ENCODE results near the gene PSMD12. TPM values are rescaled to one million over a fixed set of nuclear protein-coding genes. Genes with fewer than 3 reads are reported as not detected.

PSMD12 gene
- polyA plus RNA-seq, 1 of the 3 experiments (the other 2 are of a cell fraction), result 31.4 TPM

GRCh38 chr17:67399676-67400075 is 33.3 kb upstream of the PSMD12 start:
- DNase-seq, result no peak
- Histone ChIP-seq H2AFZ (ENCODE audit: low read depth) (no peak overlapping the region), H3K4me1 (ENCODE audit: control insufficient read depth in 1 of 2, insufficient read depth in 2 of 2, low read depth in 1 of 2, low read length in 1 of 2) (peaks cover 6% of the 10 kb centered on the region in 2 experiments; a peak in 2 of 4 replicates), H3K4me2 (no peak overlapping the region), H3K36me3 (replicated peaks in 1 of 2; ENCODE audit: control insufficient read depth in 1 of 2, insufficient read depth in 2 of 2, low read length in 1 of 2) (no peaks in the 10 kb centered on the region), H3K4me3 (ENCODE audit: low read depth in 2 of 2, low read length in 1 of 2) (no peak overlapping the region), H3K9me2 (no peaks in the 10 kb centered on the region), H3K27me3 (ENCODE audit: insufficient read depth) (no peaks in the 10 kb centered on the region), H3K9ac (no peak overlapping the region), H3K79me2 (ENCODE audit: insufficient read depth) (peaks cover 52% of the 10 kb centered on the region), H3F3A (replicated peaks; ENCODE audit: insufficient read depth) (peaks cover 7% of the 10 kb centered on the region), H3K27ac (ENCODE audit: low read depth in 2 of 2, low read length in 1 of 2) (no peak overlapping the region; a peak in 1 of 4 replicates), H3K9me3 (no peaks in the 10 kb centered on the region), H4K20me1 (ENCODE audit: insufficient read depth) (no peaks in the 10 kb centered on the region)
- TF ChIP-seq EP300 (IDR thresholded peaks at IDR 0.05; ENCODE audit: borderline replicate concordance in 1 of 2, low read depth in 1 of 2, low read length in 1 of 2) (no peak), CTCF (IDR thresholded peaks at IDR 0.05) (no peak)
- WGBS (ENCODE audit: low lambda C conversion rate), result 93% methylated on average over 3 of the region's 3 CpGs
- CTCF ChIA-PET, result interaction anchor here (1.2 kb wide), 1 partner anchor 13 kb away, joined by 6 read pairs; no protein-coding TSS in a partner anchor
- POLR2A ChIA-PET, result no interaction called here

- Histone ChIP-seq H3K27ac (ENCODE audit: low read depth in 2 of 2, low read length in 1 of 2) (no peak overlapping the region), H3F3A (replicated peaks; ENCODE audit: insufficient read depth) (peaks cover 21% of the 10 kb centered on the region), H3K36me3 (replicated peaks in 1 of 2; ENCODE audit: control insufficient read depth in 1 of 2, insufficient read depth in 2 of 2, low read length in 1 of 2) (no peaks in the 10 kb centered on the region), H3K4me1 (ENCODE audit: control insufficient read depth in 1 of 2, insufficient read depth in 2 of 2, low read depth in 1 of 2, low read length in 1 of 2) (peaks cover 5 to 6% of the 10 kb centered on the region in 2 experiments; a peak in 2 of 4 replicates), H3K9ac (no peak overlapping the region), H4K20me1 (ENCODE audit: insufficient read depth) (no peaks in the 10 kb centered on the region), H3K79me2 (ENCODE audit: insufficient read depth) (peaks cover 42% of the 10 kb centered on the region), H2AFZ (ENCODE audit: low read depth) (no peak overlapping the region), H3K27me3 (ENCODE audit: insufficient read depth) (no peaks in the 10 kb centered on the region), H3K4me3 (ENCODE audit: low read depth in 2 of 2, low read length in 1 of 2) (no peak overlapping the region), H3K4me2 (no peak overlapping the region), H3K9me2 (no peaks in the 10 kb centered on the region), H3K9me3 (no peaks in the 10 kb centered on the region)
- ChIA-PET POLR2A (no interaction called here), CTCF (interaction anchor here (1.0 to 1.5 kb wide), 5 partner anchors 15 to 212 kb away, joined by 3 to 5 read pairs (median 3); no protein-coding TSS in a partner anchor)
- no peak for DNase-seq
- 96% methylated on average over 9 of the region's 9 CpGs for WGBS (ENCODE audit: low lambda C conversion rate)
- TF ChIP-seq JUND (IDR thresholded peaks at IDR 0.05) (no peak), MXI1 (IDR thresholded peaks at IDR 0.05; ENCODE audit: low read depth, low read length) (no peak), RFX5 (IDR thresholded peaks at IDR 0.05; ENCODE audit: low read length) (no peak), MEF2A (IDR thresholded peaks at IDR 0.05; ENCODE audit: borderline replicate concordance, low read depth) (no peak), FOSL2 (IDR thresholded peaks at IDR 0.05; ENCODE audit: borderline replicate concordance, low read depth) (no peak), CTCF (IDR thresholded peaks at IDR 0.05) (no peak), SIN3A (IDR thresholded peaks at IDR 0.05; ENCODE audit: borderline replicate concordance, low read depth, low read length) (no peak), USF1 (IDR thresholded peaks at IDR 0.05; ENCODE audit: borderline replicate concordance, low read depth) (no peak), EZH2phosphoT487 (IDR thresholded peaks at IDR 0.05; ENCODE audit: borderline replicate concordance, low read depth) (no peak), ELF1 (IDR thresholded peaks at IDR 0.05) (no peak), TCF12 (IDR thresholded peaks at IDR 0.05) (no peak)
Observed at GRCh38 chr17:67393809-67394397, 27.5 kb upstream of the PSMD12 start.

All from SK-N-SH (cell line).